ENCODE results near the gene PTPRE.

The PTPRE gene

DNA sequence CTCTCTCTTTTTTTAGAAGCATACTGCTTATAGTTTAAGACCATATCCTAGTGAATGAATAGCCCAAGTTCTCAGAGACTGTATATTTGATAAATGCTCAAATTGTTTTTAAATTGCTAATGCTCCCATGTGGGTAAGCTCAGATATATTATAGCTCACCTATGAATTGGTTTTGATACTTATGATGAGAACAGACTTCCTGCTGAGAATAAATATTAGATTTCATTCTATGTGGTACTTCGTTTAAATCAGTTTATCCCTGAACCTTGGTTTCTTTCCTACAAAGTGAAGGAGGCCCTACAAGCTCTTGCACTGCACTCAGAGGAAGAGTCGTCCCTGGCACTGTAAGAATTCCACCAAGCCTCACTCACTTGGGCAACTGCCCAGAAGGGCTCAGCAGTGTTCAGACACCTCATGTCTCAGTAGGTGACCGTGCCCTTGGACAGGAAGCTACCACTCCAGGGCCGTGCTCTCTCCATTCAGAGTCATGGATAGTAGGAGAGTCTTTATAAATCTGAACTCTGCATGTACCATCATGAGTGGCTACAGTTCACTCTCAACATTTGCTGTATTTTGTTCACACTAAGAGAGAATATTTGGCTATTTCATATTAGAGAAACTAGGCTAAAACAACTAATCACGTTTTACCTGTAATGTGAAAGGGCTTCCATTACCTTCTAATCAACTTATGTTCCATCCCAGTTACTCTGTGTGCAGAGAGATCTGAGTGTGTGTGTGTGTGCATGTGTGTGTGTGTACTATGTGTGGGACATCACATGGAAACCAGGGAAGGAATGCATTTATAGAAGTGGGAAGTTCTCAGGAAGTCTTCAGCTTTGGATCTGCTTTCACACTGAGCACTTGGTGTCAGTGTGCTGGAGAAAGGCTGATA, 93.8 kb downstream of the PTPRE start:
- no peak overlapping the region for H3K4me3 ChIP-seq (ENCODE audit: low read depth, low read length)
- TF ChIP-seq MYC (IDR thresholded peaks at IDR 0.05; ENCODE audit: low read depth, low read length) = no peak

DNA sequence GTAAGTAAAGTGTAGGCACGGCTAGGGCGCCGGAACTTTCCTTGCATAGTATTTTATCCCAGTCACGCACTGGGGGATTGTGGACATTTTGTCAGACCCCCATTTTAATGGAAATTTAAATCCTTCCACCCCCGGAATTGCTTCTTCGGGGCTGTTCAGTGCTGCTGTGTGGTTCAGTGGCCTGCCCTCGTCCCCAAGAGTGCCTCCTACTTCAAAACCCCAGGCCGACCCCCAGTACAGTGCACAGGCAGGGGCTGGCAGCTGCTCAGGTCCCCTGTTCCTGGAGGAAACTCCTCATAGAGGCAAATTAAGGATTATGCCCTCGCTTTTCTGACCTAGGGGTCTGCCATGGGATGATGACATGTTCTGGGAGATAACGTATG, 94.5 kb downstream of the PTPRE start:
- no peak for DNase-seq (ENCODE audit: low read depth)

More for the DNA sequence above, 93.8 kb downstream of the PTPRE start:
- DNase-seq (ENCODE audit: low read depth) = no peak

DNA sequence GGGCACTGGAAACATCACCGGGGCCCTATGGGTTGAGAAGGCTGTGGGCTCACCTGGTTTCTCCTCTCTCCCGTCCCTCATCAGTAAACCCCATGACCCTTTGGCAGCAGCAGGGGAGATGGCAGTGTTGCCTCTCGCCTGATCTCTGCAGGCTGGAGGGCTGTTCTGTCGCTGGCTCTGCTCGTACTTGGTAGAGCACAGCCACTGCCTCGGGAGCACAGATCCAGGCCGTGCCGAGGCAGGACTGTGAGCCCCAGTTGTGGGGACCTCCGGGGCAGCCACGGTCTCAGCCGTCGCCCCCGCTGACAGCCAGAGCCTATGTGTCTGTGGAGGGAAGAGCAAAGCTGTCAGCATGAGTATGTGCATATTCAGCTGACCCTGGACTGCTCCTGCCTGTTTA, 94.9 kb downstream of the PTPRE start:
- no peak overlapping the region for H3K4me3 ChIP-seq (ENCODE audit: low read depth, low read length)
- DNase-seq (ENCODE audit: low read depth) = no peak
- TF ChIP-seq, protein P1, sequence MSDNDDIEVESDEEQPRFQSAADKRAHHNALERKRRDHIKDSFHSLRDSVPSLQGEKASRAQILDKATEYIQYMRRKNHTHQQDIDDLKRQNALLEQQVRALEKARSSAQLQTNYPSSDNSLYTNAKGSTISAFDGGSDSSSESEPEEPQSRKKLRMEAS (IDR thresholded peaks at IDR 0.05; ENCODE audit: low read depth, low read length) = no peak
- TF ChIP-seq POLR2A (IDR thresholded peaks at IDR 0.05; ENCODE audit: extremely low read depth, insufficient read length) (no peak), MYC (IDR thresholded peaks at IDR 0.05; ENCODE audit: low read depth, low read length) (no peak)
- TF ChIP-seq, protein P2, sequence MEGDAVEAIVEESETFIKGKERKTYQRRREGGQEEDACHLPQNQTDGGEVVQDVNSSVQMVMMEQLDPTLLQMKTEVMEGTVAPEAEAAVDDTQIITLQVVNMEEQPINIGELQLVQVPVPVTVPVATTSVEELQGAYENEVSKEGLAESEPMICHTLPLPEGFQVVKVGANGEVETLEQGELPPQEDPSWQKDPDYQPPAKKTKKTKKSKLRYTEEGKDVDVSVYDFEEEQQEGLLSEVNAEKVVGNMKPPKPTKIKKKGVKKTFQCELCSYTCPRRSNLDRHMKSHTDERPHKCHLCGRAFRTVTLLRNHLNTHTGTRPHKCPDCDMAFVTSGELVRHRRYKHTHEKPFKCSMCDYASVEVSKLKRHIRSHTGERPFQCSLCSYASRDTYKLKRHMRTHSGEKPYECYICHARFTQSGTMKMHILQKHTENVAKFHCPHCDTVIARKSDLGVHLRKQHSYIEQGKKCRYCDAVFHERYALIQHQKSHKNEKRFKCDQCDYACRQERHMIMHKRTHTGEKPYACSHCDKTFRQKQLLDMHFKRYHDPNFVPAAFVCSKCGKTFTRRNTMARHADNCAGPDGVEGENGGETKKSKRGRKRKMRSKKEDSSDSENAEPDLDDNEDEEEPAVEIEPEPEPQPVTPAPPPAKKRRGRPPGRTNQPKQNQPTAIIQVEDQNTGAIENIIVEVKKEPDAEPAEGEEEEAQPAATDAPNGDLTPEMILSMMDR (IDR thresholded peaks at IDR 0.05; ENCODE audit: low read depth, low read length) = no peak

More for the DNA sequence above, 94.5 kb downstream of the PTPRE start:
- no peak overlapping the region for H3K4me3 ChIP-seq (ENCODE audit: low read depth, low read length)
- TF ChIP-seq, protein P1 (IDR thresholded peaks at IDR 0.05; ENCODE audit: low read depth, low read length) = no peak
- TF ChIP-seq, protein P2 (IDR thresholded peaks at IDR 0.05; ENCODE audit: low read depth, low read length) = no peak
- TF ChIP-seq POLR2A (IDR thresholded peaks at IDR 0.05; ENCODE audit: extremely low read depth, insufficient read length) (no peak), MYC (IDR thresholded peaks at IDR 0.05; ENCODE audit: low read depth, low read length) (no peak)

DNA sequence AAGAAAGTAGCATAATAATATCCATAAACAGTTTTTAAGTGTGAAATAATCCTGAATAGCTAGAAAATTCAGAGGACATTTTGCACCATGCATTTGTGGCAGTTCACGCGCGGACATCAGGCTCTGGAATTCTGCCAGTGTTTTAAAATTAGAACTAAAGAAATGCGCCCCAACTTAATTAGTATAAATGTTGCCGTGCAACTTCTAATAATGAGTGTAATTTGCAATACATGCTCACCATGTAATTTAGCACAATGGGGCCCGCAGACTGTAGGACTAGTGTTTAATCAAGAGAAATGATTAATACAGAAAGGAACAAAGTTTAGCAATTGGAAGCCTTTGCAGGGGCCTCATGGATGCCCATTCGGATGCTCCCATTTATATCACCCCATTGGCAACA, 96.6 kb downstream of the PTPRE start:
- H3K4me3 ChIP-seq (ENCODE audit: low read depth, low read length) = no peak overlapping the region
- no peak for DNase-seq (ENCODE audit: low read depth)
- TF ChIP-seq, protein P1 (IDR thresholded peaks at IDR 0.05; ENCODE audit: low read depth, low read length) = no peak
- TF ChIP-seq POLR2A (IDR thresholded peaks at IDR 0.05; ENCODE audit: extremely low read depth, insufficient read length) (no peak), MYC (IDR thresholded peaks at IDR 0.05; ENCODE audit: low read depth, low read length) (no peak)
- TF ChIP-seq, protein P2 (IDR thresholded peaks at IDR 0.05; ENCODE audit: low read depth, low read length) = no peak

DNA sequence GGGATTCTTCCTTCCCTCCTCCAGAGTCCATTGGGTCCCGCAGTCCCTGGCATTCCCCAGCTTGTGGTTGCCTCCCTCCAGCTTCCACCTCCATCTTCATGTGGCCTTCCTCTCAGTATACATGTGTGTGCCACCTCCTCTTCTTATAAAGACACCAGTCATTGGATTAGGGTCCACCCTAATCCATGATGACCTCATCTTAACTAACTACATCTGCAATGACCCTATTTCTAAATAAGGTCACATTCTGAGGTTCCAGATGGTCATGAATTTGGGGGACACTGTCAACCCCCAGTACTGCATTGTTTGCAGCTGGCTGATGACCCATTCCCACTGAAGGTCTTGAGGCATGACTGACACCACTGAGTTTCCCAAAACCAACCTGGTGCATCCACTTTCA, 99.0 kb downstream of the PTPRE start:
- DNase-seq (ENCODE audit: low read depth) = no peak
- TF ChIP-seq MYC (IDR thresholded peaks at IDR 0.05; ENCODE audit: low read depth, low read length) = no peak
- TF ChIP-seq, protein P2 (IDR thresholded peaks at IDR 0.05; ENCODE audit: low read depth, low read length) = no peak
- TF ChIP-seq, protein P1 (IDR thresholded peaks at IDR 0.05; ENCODE audit: low read depth, low read length) = no peak
- TF ChIP-seq POLR2A (IDR thresholded peaks at IDR 0.05; ENCODE audit: extremely low read depth, insufficient read length) = no peak
- no peak overlapping the region for H3K4me3 ChIP-seq (ENCODE audit: low read depth, low read length)

DNA sequence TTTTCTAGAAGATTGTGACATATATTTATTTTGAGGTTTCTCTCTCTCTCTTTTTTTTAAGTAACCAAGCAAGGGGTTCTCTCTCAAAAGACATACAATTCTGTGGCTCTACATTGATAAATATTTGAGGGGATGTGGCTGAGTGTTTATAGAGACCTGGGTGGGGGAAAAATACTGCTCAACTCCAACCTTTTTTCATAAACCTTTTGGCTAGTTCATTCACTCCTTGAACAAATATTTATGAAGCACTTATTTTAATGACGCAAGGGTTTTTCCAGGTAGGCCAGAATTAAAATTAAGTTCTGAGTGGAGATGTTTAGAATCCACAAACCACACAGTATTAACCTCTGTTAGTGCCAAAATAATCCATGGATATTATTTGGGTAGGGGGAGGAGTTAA, 100.2 kb downstream of the PTPRE start:
- no peak overlapping the region for H3K4me3 ChIP-seq (ENCODE audit: low read depth, low read length)
- DNase-seq (ENCODE audit: low read depth) = no peak
- TF ChIP-seq POLR2A (IDR thresholded peaks at IDR 0.05; ENCODE audit: extremely low read depth, insufficient read length) (no peak), MYC (IDR thresholded peaks at IDR 0.05; ENCODE audit: low read depth, low read length) (no peak)
- TF ChIP-seq, protein P1 (IDR thresholded peaks at IDR 0.05; ENCODE audit: low read depth, low read length) = no peak
- TF ChIP-seq, protein P2 (IDR thresholded peaks at IDR 0.05; ENCODE audit: low read depth, low read length) = no peak
